Measurements from ENCODE around the gene ZNF282.
"Not testable (repeated sequence)": the region's sequence is repeated elsewhere in the genome, so short reads cannot be mapped to it uniquely, and the experiment has no call there.

ZNF282 gene

DNA sequence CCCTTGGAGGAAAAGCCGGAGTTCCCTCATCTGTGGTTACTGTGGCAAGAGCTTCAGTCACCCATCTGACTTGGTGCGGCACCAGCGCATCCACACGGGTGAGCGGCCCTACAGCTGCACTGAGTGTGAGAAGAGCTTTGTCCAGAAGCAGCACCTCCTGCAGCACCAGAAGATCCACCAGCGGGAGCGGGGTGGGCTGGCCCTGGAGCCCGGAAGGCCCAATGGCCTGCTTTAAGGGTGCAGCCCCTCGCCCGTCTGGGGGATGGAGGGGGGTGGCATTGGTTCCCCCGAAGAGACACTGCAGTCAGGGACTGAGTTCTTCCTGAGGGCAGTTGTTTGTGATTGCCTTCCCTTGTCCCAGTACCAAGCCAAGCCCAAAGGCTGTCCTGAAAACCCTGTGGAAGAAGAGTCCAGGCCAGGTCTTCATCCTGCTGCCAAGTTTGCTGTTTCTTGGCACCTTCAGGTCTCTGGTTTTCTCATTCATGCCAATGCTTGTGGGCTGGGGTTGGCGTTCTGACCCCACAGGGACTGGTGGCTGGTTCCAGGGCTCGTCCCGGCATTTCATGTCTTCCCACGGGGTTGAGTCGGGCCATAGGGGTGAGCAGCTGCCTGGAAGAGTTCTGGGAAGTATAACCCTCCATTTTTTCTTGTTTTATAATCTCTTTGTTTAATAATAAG is 59.0 kb downstream of the ZNF282 start:
- DNase-seq, result peak in 3 of 56 donors; percentile 9 to 13 (median 9)

- DNase-seq, result no peak
Measured at GRCh38 chr7:149255174-149255573, 59.8 kb downstream of the ZNF282 start.

GRCh38 chr7:149256568-149256967 is 61.2 kb downstream of the ZNF282 start:
- no peak for DNase-seq

- DNase-seq, result no peak
Measured at GRCh38 chr7:149257146-149257545, 61.8 kb downstream of the ZNF282 start.

GRCh38 chr7:149261316-149261828 is 66.0 kb downstream of the ZNF282 start:
- peak in 6 of 56 donors; percentile 23 to 45 (median 29) for DNase-seq

DNA sequence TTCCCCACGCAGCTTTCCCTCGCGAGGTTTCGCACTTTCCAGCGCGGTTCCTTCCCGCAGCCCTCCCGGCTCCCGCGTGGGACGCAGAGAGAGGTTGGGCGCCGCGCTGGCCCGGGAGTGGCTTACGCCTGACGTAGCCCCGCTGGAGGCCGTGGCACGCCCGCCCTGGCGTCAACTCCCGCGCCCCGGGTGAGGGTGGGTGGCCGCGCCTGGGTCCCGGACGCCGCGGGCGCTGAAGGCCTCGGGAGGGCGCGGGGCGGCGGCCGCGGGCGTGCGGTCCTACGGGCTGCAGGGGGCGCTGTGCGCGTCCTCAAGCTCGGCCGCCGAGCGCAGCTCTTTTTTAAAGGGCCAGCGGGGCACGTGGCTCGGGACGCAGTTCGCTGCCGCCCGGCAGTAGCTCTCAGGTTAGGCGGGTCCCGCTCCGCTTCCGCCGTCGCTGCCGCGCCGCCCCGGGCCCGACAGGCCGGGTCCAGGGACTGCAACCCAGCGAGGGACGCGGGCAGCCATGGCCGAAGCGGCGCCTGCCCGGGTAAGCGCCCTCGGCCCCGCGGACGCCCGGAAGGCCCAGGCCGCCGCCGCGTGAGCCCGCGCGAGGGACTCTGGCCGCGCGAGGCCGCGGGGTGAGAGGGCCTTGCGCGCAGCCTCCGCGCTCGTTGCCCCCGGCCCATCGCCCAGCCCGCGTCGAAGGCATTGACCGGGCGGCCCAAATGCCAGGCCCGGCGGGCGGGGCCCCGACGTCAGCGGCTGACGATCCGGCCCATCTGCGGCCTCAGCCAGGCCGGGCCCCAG is 66.7 kb downstream of the ZNF282 start, which contains the start of gene ZNF783:
Gene ZNF783, plus strand, starts transcription at position 368 of the 789 bp plus-strand sequence. Its CDS starts 138 bp downstream, at position 506.
- DNase-seq, result peak in 55 of 56 donors; percentile 24 to 94 (median 78)

DNA sequence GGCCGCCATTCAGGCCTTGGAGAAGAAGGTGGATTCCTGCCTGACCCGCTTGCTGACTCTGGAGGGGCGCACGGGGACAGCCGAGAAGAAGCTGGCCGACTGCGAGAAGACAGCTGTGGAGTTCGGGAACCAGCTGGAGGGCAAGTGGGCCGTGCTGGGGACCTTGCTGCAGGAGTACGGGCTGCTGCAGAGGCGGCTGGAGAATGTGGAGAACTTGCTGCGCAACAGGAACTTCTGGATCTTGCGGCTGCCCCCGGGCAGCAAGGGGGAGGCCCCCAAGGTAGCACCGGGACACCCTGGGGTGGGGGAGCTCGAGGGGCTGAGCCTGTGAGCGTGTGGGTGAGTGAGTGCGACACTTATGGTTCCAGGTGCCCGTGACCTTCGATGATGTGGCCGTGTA is 71.1 kb downstream of the ZNF282 start:
- DNase-seq, result no peak

- DNase-seq, result no peak
Measured at GRCh38 chr7:149267733-149268132, 72.4 kb downstream of the ZNF282 start.

GRCh38 chr7:149274424-149274823 is 79.1 kb downstream of the ZNF282 start:
- not testable (repeated sequence) for DNase-seq
